Tibial artery (tissue), 4 donors: ENCODE measurements around the gene SCUBE1.

Source experiments
- DNase-seq, 2 donors: peaks; one replicate each; pipeline ENCODE4 v3.0.0-alpha.2; 2019
- H3K27ac ChIP-seq, 2 donors: fragments of 200-600 bp; sonication (generic) in 1 of 2; 1 replicate in 1 of 2; 2 replicates in 1 of 2; pipeline ENCODE4 v1.5.1; 2018 to 2019; ENCODE audit warnings: mild to moderate bottlenecking in 1 of 2
- H3K27me3 ChIP-seq, 2 donors: fragments of 200-600 bp; sonication (generic) in 1 of 2; one replicate each; pipeline versions ENCODE4 v1.5.1 to v1.6.0; 2016 to 2019
- H3K36me3 ChIP-seq, 3 donors: fragments of 200-600 bp; sonication (generic) in 2 of 3; one replicate each; pipeline ENCODE4 v1.5.1; 2016 to 2019; ENCODE audit warnings: mild to moderate bottlenecking in 2 of 3
- H3K4me1 ChIP-seq, 4 donors: fragments of 200-600 bp; sonication (generic) in 2 of 4; 1 replicate in 3 of 4; 2 replicates in 1 of 4; pipeline ENCODE4 v1.5.1; 2016 to 2019
- H3K4me3 ChIP-seq, 2 donors: fragments of 200-600 bp; sonication (generic) in 1 of 2; 1 replicate in 1 of 2; 2 replicates in 1 of 2; pipeline ENCODE4 v1.5.1; 2018 to 2019; ENCODE audit warnings: mild to moderate bottlenecking in 2 of 2
- H3K9me3 ChIP-seq, 3 donors: fragments of 200-600 bp; sonication (generic) in 1 of 3; one replicate each; pipeline ENCODE4 v1.5.1; 2016 to 2019
- intact Hi-C: fragments of 100-400 bp; cut with DNase I; formaldehyde crosslinking; loops from one replicate; pipeline ENCODE4 v1.15.0; 2023; ENCODE audit warnings: low total_unique reads
- TF ChIP-seq, protein P1 (sequence below), 2 experiments: fragments of 200-600 bp in 1 of 2; fragments of 450-650 bp in 1 of 2; IDR thresholded peaks; one replicate each; pipeline ENCODE4 v1.5.1; 2017 to 2019; ENCODE audit warnings: antibody characterized with exemption in 2 of 2, mild to moderate bottlenecking in 1 of 2, moderate library complexity in 1 of 2

Gene SCUBE1

DNA sequence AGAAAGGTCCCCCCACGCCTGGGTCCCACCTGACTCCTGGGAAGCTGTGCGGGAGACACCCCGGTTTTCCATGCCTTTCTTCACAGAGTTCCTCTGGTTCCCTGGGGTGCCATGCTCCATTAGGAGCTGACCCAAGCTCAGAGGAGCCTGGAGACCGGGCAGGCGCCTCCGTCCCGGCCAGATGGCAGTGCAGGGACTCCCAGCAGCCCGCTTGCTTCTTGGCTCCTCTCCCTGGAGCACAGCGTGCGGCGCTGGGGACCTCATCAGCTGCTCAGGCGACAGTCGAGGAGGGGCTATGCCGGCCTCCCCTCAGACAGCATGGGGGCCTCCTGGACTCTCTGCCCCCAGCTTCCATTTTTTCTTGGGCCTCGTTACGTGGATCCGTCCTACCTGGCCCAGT lies 143.1 kb downstream of the SCUBE1 start:
- no peak for DNase-seq
- intact Hi-C loops = no loop called here

DNA sequence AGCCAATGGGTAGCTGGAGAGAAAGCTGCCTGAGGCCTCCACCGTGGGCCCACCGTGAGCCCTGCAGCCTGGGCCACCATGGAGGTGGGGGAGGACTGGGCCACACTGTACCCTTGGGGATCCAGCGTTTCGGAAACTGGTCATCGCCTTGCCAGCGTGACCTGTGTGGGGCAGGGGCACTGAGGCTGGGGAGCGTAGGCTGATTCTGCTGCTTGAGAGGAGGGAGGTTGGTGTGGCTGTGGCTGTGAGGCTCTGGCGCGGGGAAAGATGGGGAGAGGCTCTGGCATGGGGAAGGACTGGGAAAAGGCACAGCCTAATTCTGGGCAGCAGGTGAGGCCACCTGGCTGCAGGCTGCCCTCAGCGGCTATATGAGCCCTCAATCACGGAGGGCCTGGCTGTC lies 143.6 kb downstream of the SCUBE1 start:
- H3K36me3 ChIP-seq = no peaks in the 10 kb centered on the region
- no peaks in the 10 kb centered on the region for H3K4me1 ChIP-seq
- H3K4me3 ChIP-seq = no peak overlapping the region
- no peak for DNase-seq
- H3K27ac ChIP-seq = no peak overlapping the region
- H3K9me3 ChIP-seq = no peaks in the 10 kb centered on the region
- TF ChIP-seq, protein P1, sequence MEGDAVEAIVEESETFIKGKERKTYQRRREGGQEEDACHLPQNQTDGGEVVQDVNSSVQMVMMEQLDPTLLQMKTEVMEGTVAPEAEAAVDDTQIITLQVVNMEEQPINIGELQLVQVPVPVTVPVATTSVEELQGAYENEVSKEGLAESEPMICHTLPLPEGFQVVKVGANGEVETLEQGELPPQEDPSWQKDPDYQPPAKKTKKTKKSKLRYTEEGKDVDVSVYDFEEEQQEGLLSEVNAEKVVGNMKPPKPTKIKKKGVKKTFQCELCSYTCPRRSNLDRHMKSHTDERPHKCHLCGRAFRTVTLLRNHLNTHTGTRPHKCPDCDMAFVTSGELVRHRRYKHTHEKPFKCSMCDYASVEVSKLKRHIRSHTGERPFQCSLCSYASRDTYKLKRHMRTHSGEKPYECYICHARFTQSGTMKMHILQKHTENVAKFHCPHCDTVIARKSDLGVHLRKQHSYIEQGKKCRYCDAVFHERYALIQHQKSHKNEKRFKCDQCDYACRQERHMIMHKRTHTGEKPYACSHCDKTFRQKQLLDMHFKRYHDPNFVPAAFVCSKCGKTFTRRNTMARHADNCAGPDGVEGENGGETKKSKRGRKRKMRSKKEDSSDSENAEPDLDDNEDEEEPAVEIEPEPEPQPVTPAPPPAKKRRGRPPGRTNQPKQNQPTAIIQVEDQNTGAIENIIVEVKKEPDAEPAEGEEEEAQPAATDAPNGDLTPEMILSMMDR (IDR thresholded peaks at IDR 0.05) = no peak
- H3K27me3 ChIP-seq = peaks cover 0 to 32% of the 10 kb centered on the region in 2 donors
- intact Hi-C loops = no loop called here

More for the DNA sequence above, 143.1 kb downstream of the SCUBE1 start:
- Histone ChIP-seq H3K36me3 (no peaks in the 10 kb centered on the region), H3K4me3 (no peak overlapping the region), H3K27me3 (peaks cover 0 to 32% of the 10 kb centered on the region in 2 donors), H3K9me3 (no peaks in the 10 kb centered on the region), H3K27ac (no peak overlapping the region), H3K4me1 (no peaks in the 10 kb centered on the region)
- TF ChIP-seq, protein P1 (IDR thresholded peaks at IDR 0.05) = no peak

DNA sequence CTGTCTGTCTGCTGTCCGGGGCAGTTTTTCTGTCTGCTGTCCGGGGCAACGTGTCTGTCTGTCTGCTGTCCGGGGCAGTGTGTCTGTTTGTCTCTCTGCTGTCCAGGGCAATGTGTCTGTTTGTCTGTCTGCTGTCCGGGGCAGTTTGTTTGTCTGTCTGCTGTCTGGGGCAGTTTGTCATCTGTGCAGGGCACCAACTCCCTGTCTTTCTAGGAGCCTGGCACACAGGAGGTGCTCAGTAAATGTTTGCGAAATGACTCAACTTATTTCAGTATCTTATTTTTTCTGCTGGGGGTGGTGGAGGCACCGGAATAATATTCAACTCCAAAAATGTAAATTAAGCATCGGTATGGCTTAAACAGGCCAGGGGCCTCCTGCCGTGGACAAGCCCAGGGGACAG lies 144.2 kb downstream of the SCUBE1 start:
- no peaks in the 10 kb centered on the region for H3K4me1 ChIP-seq
- H3K36me3 ChIP-seq = no peaks in the 10 kb centered on the region
- peaks cover 0 to 32% of the 10 kb centered on the region in 2 donors for H3K27me3 ChIP-seq
- intact Hi-C loops = no loop called here
- no peak overlapping the region for H3K4me3 ChIP-seq
- TF ChIP-seq, protein P1 (IDR thresholded peaks at IDR 0.05) = no peak
- no peak overlapping the region for H3K27ac ChIP-seq
- no peaks in the 10 kb centered on the region for H3K9me3 ChIP-seq
- no peak for DNase-seq

DNA sequence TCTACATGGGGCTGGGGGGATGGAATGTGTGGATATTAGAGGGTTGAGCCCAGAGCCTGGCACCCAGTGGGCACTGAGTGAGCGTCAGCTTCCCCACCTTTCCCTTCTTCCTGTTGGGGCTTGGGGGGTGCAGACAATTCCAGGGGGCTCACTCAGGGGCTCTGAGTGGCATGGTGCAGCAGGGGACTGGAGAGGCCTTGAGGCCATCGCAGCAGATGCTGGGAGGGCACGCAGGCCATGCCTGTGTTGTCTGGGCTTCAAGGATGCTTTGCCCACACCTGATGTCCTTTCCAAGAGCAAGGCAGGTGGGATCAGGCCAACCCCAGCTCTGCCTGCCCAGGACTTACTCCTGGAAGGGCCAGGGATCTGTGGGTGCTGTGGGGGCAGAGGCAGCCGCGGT lies 145.0 kb downstream of the SCUBE1 start:
- Histone ChIP-seq H3K27me3 (peaks cover 0 to 29% of the 10 kb centered on the region in 2 donors), H3K4me3 (no peak overlapping the region), H3K4me1 (no peaks in the 10 kb centered on the region), H3K27ac (no peak overlapping the region), H3K9me3 (no peaks in the 10 kb centered on the region), H3K36me3 (no peaks in the 10 kb centered on the region)
- TF ChIP-seq, protein P1 (IDR thresholded peaks at IDR 0.05) = no peak
- no peak for DNase-seq
- intact Hi-C loops = no loop called here

DNA sequence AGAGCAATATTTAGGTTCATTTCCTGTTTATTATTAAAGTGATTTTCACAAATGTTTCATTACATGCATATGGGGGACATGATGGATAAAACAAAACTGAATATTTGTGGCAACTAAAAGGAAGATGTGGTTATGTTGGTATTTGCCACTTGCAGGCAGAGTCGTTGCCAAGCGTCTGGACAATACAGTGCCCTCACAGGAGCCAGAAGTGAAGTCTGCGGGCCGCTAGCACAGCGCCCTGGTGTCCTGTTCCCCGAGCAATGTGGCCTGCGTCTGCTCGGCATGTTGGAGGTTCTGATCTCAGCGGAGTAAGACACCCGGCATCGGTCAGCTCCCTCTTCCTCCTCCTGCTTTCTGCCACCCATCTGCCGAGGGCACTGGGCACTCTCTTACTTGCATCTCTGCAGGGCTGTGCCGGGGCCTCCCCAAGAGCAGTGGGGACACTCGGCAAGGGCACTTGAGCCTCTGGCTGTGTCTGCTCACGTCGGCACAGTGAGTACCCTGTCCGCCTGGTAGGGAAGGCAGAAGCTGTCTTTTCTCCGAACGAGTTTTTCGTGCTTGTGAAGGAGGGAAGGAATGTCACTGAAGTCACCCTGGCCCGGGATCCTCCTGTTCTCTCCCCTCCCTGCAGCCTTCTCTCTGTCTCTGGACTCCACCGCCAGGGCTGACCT lies 145.8 kb downstream of the SCUBE1 start:
- Histone ChIP-seq H3K9me3 (no peaks in the 10 kb centered on the region), H3K4me3 (no peak overlapping the region), H3K27ac (no peak overlapping the region), H3K36me3 (no peaks in the 10 kb centered on the region), H3K27me3 (peaks cover 0 to 29% of the 10 kb centered on the region in 2 donors), H3K4me1 (no peaks in the 10 kb centered on the region)
- no peak for DNase-seq
- TF ChIP-seq, protein P1 (IDR thresholded peaks at IDR 0.05) = no peak
- intact Hi-C loops = no loop called here
